GM10266 (cell line): ENCODE data around the gene MACO1.
"Not testable (repeated sequence)": the region's sequence is repeated elsewhere in the genome, so short reads cannot be mapped to it uniquely, and the experiment has no call there.

Source experiments
- DNase-seq: peaks from one replicate; pipeline ENCODE4 v3.0.0; 2012; ENCODE audit errors: extremely low spot score
- CTCF ChIP-seq: IDR thresholded peaks from 2 replicates; pipeline ENCODE4 v1.5.1; 2012; ENCODE audit warnings: mild to moderate bottlenecking, low read depth; ENCODE audit not compliant: control insufficient read depth, insufficient read depth; ENCODE audit errors: missing control alignments

Gene MACO1

GRCh38 chr1:25458541-25459298, 28.0 kb downstream of the MACO1 start:
- TF ChIP-seq CTCF, result no peak
- DNase-seq, result no peak

- TF ChIP-seq CTCF, result no peak
- no peak for DNase-seq
These were observed 29.3 kb downstream of the MACO1 start for GRCh38 chr1:25460020-25460419.

GRCh38 chr1:25460816-25461215, 30.1 kb downstream of the MACO1 start:
- DNase-seq, result not testable (repeated sequence)

- DNase-seq, result no peak
- TF ChIP-seq CTCF, result no peak
These were observed 31.2 kb downstream of the MACO1 start for GRCh38 chr1:25461849-25462248.

GRCh38 chr1:25462732-25463131, 32.0 kb downstream of the MACO1 start:
- no peak for TF ChIP-seq CTCF
- DNase-seq, result no peak

GRCh38 chr1:25467193-25467592, 36.5 kb downstream of the MACO1 start:
- DNase-seq, result no peak
- TF ChIP-seq CTCF, result no peak

GRCh38 chr1:25467616-25468015, 36.9 kb downstream of the MACO1 start:
- TF ChIP-seq CTCF, result no peak
- DNase-seq, result no peak

- TF ChIP-seq CTCF, result no peak
- no peak for DNase-seq
These were observed 37.3 kb downstream of the MACO1 start for GRCh38 chr1:25468033-25468432.
